Ovary (tissue), 9 donors: ENCODE results near the gene NHLRC4. TPM values are rescaled to one million over a fixed set of nuclear protein-coding genes. Genes with fewer than 3 reads are reported as not detected.

Source experiments
- DNase-seq, 5 donors: peaks; one replicate each; pipeline ENCODE4 v3.0.0-alpha.2; 2019 to 2020
- H3K27ac ChIP-seq, 2 donors: fragments of 200-600 bp; one replicate each; pipeline versions ENCODE4 v1.5.1 to v1.8.0; 2019 to 2022
- H3K27me3 ChIP-seq: fragments of 200-600 bp; one replicate; pipeline ENCODE4 v1.8.0; 2022
- H3K36me3 ChIP-seq: fragments of 200-600 bp; sonication (generic); one replicate; pipeline ENCODE4 v1.5.1; 2019
- H3K4me1 ChIP-seq: one replicate; pipeline ENCODE4 v1.8.1; 2013; ENCODE audit warnings: mild to moderate bottlenecking, moderate library complexity; ENCODE audit not compliant: insufficient read depth
- H3K4me3 ChIP-seq: fragments of 200-600 bp; sonication (generic); one replicate; pipeline ENCODE4 v1.5.1; 2017
- H3K9me3 ChIP-seq, 2 donors: fragments of 200-600 bp in 1 of 2; sonication (generic) in 1 of 2; one replicate each; pipeline versions ENCODE4 v1.5.1 to v1.8.1; 2013 to 2019; ENCODE audit warnings: mild to moderate bottlenecking in 1 of 2, moderate library complexity in 1 of 2
- CTCF ChIP-seq, 3 donors: fragments of 450-650 bp in 2 of 3; fragments of 200-600 bp in 1 of 3; IDR thresholded peaks; one replicate each; pipeline versions ENCODE4 v1.5.1 to v1.8.0; 2016 to 2022; ENCODE audit warnings: antibody characterized with exemption in 3 of 3, mild to moderate bottlenecking in 1 of 3
- EP300 ChIP-seq: sonication (generic); formaldehyde crosslinking; IDR thresholded peaks from one replicate; pipeline ENCODE4 v1.6.1; 2017; ENCODE audit warnings: antibody characterized with exemption
- POLR2A ChIP-seq: fragments of 450-650 bp; IDR thresholded peaks from one replicate; pipeline ENCODE4 v1.6.1; 2017; ENCODE audit warnings: antibody characterized with exemption, mild to moderate bottlenecking, moderate library complexity
- WGBS, 3 donors: extraction: QIAGEN DNeasy Blood & Tissue Kit in 1 of 3; methylation state at CpG; one replicate each; pipeline versions ENCODE4 v1.1.5 to v1.1.7; 2013 to 2017; 5-methylcytosine and 5-hydroxymethylcytosine counted together
- intact Hi-C, 4 donors: fragments of 100-400 bp; cut with DNase I; formaldehyde crosslinking; loops; one replicate each; pipeline versions ENCODE4 v1.11.0 to v1.15.1; 2022 to 2023
- polyA plus RNA-seq, 2 donors: library from polyadenylated mRNA; stranded (reverse); fragments of 200-250 nt in 1 of 2; fragments of 350-450 nt in 1 of 2; fragmentation: Illumina TruSeq in 1 of 2; extraction: RNeasy Lipid Tissue Mini Kit (QIAGEN cat#74804) in 1 of 2; gene quantifications; one replicate each; pipeline ENCODE4 v1.2.3, GENCODE V29; 2013 to 2014
- total RNA-seq, 7 donors: library from RNA; depleted of rRNA in 2 of 7; stranded (reverse); fragments of >200 nt in 2 of 7; fragmentation: NEBNext Ultra II Directional in 3 of 7; extraction: Animal tissue kit (Norgen Biotek cat#: 25700) in 3 of 7; gene quantifications; one replicate each; pipeline versions ENCODE4 v1.1.0 to v1.2.4, GENCODE V29; 2016 to 2023
- donor health status: DM: no; HTN: no; CAD: no; lungs with moderate emphysema.
- donor health status: DM: no; HTN: no; CAD: no.
- donor health status: Bipolar disorder and iron deficiency.
- donor health status: DM: yes; HTN: yes; CAD: no.
- donor health status: DM: no; HTN: no; CAD: no.
- donor health status: DM: yes; HTN: yes; CAD: no.

The NHLRC4 gene
- total and polyA plus RNA-seq, 9 donors = 0.53 to 15.4 (median 5.0) TPM

- no peaks in the 10 kb centered on the region for H3K4me1 ChIP-seq
- H3K36me3 ChIP-seq = no peaks in the 10 kb centered on the region
- intact Hi-C loops = no loop called here
- H3K27ac ChIP-seq = no peak overlapping the region
- WGBS, 3 donors = 91 to 95% (median 91%) methylated on average over 14 of the region's 14 CpGs
- TF ChIP-seq CTCF (IDR thresholded peaks at IDR 0.05) (no peak), POLR2A (no peak), EP300 (no peak)
- H3K9me3 ChIP-seq = no peaks in the 10 kb centered on the region
- no peak overlapping the region for H3K4me3 ChIP-seq
- no peak for DNase-seq
- no peaks in the 10 kb centered on the region for H3K27me3 ChIP-seq
Measured at GRCh38 chr16:609984-610383, 43.2 kb downstream of the NHLRC4 start.

GRCh38 chr16:610513-611381 lies 43.9 kb downstream of the NHLRC4 start:
- H3K36me3 ChIP-seq = no peaks in the 10 kb centered on the region
- H3K27me3 ChIP-seq = no peaks in the 10 kb centered on the region
- DNase-seq = peak in 4 of 5 donors; percentile 47 to 65 (median 50)
- no peaks in the 10 kb centered on the region for H3K9me3 ChIP-seq
- H3K4me3 ChIP-seq = no peak overlapping the region
- H3K27ac ChIP-seq = no peak overlapping the region
- H3K4me1 ChIP-seq = no peaks in the 10 kb centered on the region
- intact Hi-C loops = no loop called here
- WGBS, 3 donors = 71 to 76% (median 73%) methylated on average over 27 to 28 of the region's 28 CpGs
- no peak for TF ChIP-seq POLR2A
- peak in 2 of 3 donors; percentile 32 to 38 for TF ChIP-seq CTCF (IDR thresholded peaks at IDR 0.05)

- H3K27me3 ChIP-seq = no peaks in the 10 kb centered on the region
- WGBS, 3 donors = 91 to 94% (median 92%) methylated on average over 13 of the region's 13 CpGs
- H3K36me3 ChIP-seq = no peaks in the 10 kb centered on the region
- H3K4me1 ChIP-seq = no peaks in the 10 kb centered on the region
- no peak overlapping the region for H3K27ac ChIP-seq
- no peak for DNase-seq
- H3K9me3 ChIP-seq = no peaks in the 10 kb centered on the region
- no peak for TF ChIP-seq EP300
- no peak for TF ChIP-seq POLR2A
- no peak for TF ChIP-seq CTCF (IDR thresholded peaks at IDR 0.05)
- intact Hi-C loops = no loop called here
- no peak overlapping the region for H3K4me3 ChIP-seq
Measured at GRCh38 chr16:615122-615521, 48.3 kb downstream of the NHLRC4 start.

DNA sequence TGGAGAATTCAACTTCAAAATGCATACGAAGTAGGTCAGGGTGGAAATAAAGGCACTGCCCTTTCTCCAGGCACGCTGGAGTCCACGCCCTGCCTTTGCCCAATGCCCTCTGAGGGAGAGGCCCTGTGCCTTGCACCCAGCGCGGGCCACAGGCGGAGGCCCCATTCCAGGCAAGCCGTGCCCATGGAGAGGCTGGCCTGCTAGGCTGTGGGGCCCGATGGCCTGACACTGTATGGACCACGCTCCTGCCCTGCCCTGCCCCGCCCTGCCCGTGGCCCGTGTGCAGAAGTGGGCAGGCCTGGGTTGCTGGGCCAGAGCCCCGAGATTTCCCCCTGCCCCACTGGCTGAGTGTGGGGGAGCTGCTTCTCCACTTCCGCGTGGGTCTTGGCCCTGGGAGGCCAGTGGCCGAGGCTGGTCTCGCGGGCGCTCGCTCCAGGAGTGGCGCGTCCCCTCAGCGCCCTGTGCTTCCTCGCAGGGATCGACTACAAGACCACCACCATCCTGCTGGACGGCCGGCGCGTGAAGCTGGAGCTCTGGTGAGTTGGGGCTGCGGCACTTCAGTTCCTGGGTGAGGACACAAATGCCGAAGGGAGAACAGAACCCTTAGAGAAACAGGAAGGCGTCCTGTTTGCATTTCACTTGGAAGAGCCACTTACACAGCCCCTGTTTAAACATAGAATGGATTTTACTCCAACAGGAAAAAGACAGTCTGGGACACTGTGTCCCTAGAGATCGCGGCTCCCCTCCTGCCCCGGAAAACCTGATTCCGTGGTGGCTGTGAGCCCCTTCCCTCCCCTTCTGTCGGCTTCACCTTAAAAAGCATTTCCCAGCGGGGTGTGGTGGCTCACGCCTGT lies 50.2 kb downstream of the NHLRC4 start:
- intact Hi-C loops = no loop called here
- H3K27ac ChIP-seq = no peak overlapping the region
- 93 to 95% (median 94%) methylated on average over 33 to 39 of the region's 39 CpGs for WGBS, 3 donors
- no peak for DNase-seq
- H3K4me3 ChIP-seq = no peak overlapping the region
- H3K36me3 ChIP-seq = no peaks in the 10 kb centered on the region
- H3K9me3 ChIP-seq = no peaks in the 10 kb centered on the region
- H3K27me3 ChIP-seq = no peaks in the 10 kb centered on the region
- TF ChIP-seq EP300 (no peak), CTCF (IDR thresholded peaks at IDR 0.05) (no peak), POLR2A (no peak)
- peaks cover 2% of the 10 kb centered on the region for H3K4me1 ChIP-seq
